ENCODE results near the gene TCEAL1.

DNA sequence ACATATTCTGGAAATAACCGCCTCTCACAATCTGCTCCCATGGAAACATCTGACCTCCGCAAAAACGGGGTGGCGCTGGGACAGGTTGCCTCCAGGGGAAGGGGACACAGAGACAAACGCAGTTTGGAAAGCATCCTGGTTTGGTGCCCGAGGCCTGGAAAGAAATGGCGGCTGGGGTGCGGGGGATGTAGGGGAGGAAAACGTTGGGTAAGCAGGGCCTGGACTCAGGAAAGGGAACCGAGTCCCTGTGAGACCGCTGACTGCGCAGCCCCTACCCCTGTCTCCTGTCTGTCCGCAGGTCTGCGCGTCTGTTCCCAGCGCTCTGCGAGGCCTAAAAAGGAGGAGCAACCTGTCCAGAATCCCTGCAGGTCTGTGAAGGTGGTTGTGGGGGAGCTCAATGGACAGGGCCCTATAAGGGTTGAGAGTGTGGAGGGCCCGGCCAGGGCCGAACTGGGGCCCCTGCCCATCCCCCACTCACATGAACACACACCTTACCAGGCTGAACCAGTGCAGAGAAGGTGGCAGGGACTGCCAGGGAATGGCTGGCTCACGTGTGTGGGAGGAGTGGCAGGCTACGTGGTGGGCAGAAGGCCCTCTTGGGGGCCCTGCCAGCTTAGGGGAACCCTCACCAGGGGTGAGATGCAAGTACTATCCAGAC, 20.3 kb upstream of the TCEAL1 start:
- TF ChIP-seq, protein P1, sequence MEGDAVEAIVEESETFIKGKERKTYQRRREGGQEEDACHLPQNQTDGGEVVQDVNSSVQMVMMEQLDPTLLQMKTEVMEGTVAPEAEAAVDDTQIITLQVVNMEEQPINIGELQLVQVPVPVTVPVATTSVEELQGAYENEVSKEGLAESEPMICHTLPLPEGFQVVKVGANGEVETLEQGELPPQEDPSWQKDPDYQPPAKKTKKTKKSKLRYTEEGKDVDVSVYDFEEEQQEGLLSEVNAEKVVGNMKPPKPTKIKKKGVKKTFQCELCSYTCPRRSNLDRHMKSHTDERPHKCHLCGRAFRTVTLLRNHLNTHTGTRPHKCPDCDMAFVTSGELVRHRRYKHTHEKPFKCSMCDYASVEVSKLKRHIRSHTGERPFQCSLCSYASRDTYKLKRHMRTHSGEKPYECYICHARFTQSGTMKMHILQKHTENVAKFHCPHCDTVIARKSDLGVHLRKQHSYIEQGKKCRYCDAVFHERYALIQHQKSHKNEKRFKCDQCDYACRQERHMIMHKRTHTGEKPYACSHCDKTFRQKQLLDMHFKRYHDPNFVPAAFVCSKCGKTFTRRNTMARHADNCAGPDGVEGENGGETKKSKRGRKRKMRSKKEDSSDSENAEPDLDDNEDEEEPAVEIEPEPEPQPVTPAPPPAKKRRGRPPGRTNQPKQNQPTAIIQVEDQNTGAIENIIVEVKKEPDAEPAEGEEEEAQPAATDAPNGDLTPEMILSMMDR (IDR thresholded peaks at IDR 0.05) = no peak
- no peak for TF ChIP-seq CBFB (CRISPR knock-in tag; IDR thresholded peaks at IDR 0.05; ENCODE audit: low read depth)
